ENCODE measurements around the gene NPAS2. TPM values are rescaled to one million over a fixed set of nuclear protein-coding genes. Genes with fewer than 3 reads are reported as not detected.

Gene NPAS2
- total RNA-seq, 4 donors from 2014 or later, result 11.8 to 46.5 (median 21.7) TPM

GRCh38 chr2:101027852-101028251 lies 207.9 kb downstream of the NPAS2 start:
- Histone ChIP-seq H3K4me3 (no peak overlapping the region), H3K36me3 (peaks cover 0 to 75% of the 10 kb centered on the region in 2 donors)

DNA sequence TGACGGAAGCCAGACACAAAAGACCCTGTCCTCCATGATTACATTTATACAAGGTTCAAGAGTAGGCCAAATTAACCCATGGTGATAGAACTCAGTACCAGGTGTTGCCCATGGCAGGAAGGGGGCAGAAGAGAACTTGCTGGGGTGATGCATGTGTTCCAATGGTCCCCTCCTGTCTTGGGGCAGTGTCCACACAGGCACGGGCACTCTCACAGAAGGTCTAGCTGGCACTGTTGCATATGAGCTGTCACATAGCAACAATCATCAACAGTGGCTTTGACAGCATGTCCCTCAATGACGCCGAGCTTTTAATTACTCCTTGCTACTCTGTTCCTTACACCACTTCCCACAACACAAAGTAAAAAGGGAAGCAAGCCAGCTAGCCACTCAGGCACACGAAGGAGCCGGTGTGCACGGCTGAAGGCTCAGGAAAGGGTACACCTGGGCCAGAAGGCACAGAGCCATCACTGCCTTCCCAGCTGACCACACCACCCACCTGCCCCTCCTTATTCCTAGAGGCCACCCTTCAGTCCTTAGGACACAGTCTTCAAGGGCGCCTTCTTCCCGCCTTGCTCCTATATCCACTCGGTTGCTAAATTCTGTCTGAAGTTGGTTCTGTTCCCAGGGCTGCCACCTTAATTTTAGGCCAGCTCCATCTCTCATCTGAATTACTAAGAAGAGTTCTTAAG lies 211.1 kb downstream of the NPAS2 start:
- H3K27ac ChIP-seq, result no peak overlapping the region
- peaks cover 0 to 90% of the 10 kb centered on the region in 2 donors for H3K36me3 ChIP-seq

More at GRCh38 chr2:101027852-101028251, 207.9 kb downstream of the NPAS2 start:
- Histone ChIP-seq H3K27me3 (no peaks in the 10 kb centered on the region), H3K9me3 (no peaks in the 10 kb centered on the region), H3K27ac (no peak overlapping the region), H3K4me1 (peaks cover 0 to 5% (median 0%) of the 10 kb centered on the region in 3 donors)
- ATAC-seq, result no peak
- 89 to 97% methylated on average over 3 to 7 of the region's 8 CpGs for WGBS, 2 donors (ENCODE audit: low coverage in 1 of 2)
- TF ChIP-seq POLR2A (IDR thresholded peaks at IDR 0.05), result no peak
- no peak for TF ChIP-seq POLR2AphosphoS5 (IDR thresholded peaks at IDR 0.05)
- no peak for TF ChIP-seq EP300 (IDR thresholded peaks at IDR 0.05)
- no peak for TF ChIP-seq CTCF (IDR thresholded peaks at IDR 0.05)

DNA sequence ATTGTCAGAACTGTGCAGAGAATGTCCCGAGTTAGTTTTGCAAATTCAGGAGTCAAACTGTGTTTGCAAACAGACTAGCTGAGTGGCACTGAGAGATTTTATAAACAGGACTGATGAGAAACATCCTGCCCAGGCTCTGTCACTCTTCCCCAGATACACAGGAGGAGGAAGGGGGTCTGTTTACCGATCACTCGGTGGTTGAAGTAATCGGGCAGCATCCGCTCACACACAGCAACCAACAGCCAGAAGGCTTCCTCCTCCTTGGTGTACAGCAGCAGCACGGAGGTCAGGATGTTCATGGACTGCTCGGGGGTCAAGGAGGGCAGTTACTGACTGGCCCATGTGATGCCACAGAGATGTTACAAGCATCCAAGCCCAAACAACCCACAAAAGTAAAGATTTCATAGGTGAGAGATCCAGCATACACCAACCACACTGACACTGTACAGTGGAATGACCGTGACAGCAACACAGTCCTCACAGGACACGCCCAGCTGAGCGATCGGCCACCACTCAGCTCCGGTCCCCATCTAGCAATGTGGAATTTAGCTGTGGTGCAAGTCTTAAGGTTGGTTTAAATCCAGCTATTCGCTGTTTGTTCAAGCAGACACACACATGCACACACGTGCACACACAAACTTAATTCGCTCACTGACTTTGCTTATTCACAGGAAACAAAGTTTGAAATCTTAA lies 212.3 kb downstream of the NPAS2 start:
- WGBS, 2 donors (ENCODE audit: low coverage in 1 of 2), result 83 to 94% methylated on average over 6 to 9 of the region's 15 CpGs
- TF ChIP-seq EP300 (IDR thresholded peaks at IDR 0.05), result no peak
- no peak for TF ChIP-seq POLR2AphosphoS5 (IDR thresholded peaks at IDR 0.05)
- TF ChIP-seq CTCF (IDR thresholded peaks at IDR 0.05), result no peak
- no peak for TF ChIP-seq POLR2A (IDR thresholded peaks at IDR 0.05)
- no peaks in the 10 kb centered on the region for H3K9me3 ChIP-seq
- no peak overlapping the region for H3K27ac ChIP-seq
- no peaks in the 10 kb centered on the region for H3K27me3 ChIP-seq
- H3K4me3 ChIP-seq, result no peak overlapping the region
- peaks cover 0 to 5% (median 0%) of the 10 kb centered on the region in 3 donors for H3K4me1 ChIP-seq
- ATAC-seq, result no peak
- peaks cover 0 to 88% of the 10 kb centered on the region in 2 donors for H3K36me3 ChIP-seq

More for the DNA sequence above, 211.1 kb downstream of the NPAS2 start:
- Histone ChIP-seq H3K27me3 (no peaks in the 10 kb centered on the region), H3K9me3 (no peaks in the 10 kb centered on the region), H3K4me3 (no peak overlapping the region), H3K4me1 (peaks cover 0 to 5% (median 0%) of the 10 kb centered on the region in 3 donors)
- TF ChIP-seq EP300 (IDR thresholded peaks at IDR 0.05) (no peak), POLR2A (IDR thresholded peaks at IDR 0.05) (no peak), CTCF (IDR thresholded peaks at IDR 0.05) (no peak), POLR2AphosphoS5 (IDR thresholded peaks at IDR 0.05) (no peak)
- ATAC-seq, result no peak
- 91 to 94% methylated on average over 3 to 7 of the region's 10 CpGs for WGBS, 2 donors (ENCODE audit: low coverage in 1 of 2)

DNA sequence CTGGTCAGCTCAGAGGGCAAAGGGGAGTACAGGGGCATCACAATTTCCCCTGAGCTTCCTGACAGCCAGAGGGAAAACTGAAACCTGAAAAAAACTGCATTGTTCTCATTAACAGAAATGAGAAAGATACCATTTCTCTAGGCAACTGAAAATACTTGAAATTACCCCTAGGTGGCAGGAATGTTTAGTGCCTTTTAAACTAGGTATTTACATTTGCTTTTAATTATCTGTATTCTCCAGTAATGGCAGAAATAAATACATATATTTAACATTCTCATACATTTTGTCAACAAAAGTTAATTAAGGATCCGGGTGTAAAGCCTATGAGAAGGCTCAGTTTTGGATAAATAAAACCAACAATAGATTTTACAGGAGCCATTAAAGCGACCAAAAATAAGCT lies 216.6 kb downstream of the NPAS2 start:
- no peak overlapping the region for H3K4me3 ChIP-seq
- ATAC-seq, result no peak
- WGBS, 2 donors (ENCODE audit: low coverage in 1 of 2), result 75 to 79% methylated on average over 2 of the region's 2 CpGs
- H3K27ac ChIP-seq, result no peak overlapping the region
- H3K36me3 ChIP-seq, result peaks cover 0 to 93% of the 10 kb centered on the region in 2 donors
- no peaks in the 10 kb centered on the region for H3K27me3 ChIP-seq
- no peaks in the 10 kb centered on the region for H3K9me3 ChIP-seq
- H3K4me1 ChIP-seq, result no peaks in the 10 kb centered on the region
- TF ChIP-seq CTCF (IDR thresholded peaks at IDR 0.05), result peak in 3 of 4 experiments; percentile 46 to 59 (median 53)
- TF ChIP-seq POLR2A (IDR thresholded peaks at IDR 0.05), result no peak

Data from gastroesophageal sphincter (tissue), 4 donors.